Smooth muscle cell of the umbilical artery (primary cell): ENCODE measurements around the gene PGK1. TPM values are rescaled to one million over a fixed set of nuclear protein-coding genes. Genes with fewer than 3 reads are reported as not detected.

Source experiments
- total RNA-seq: library from RNA; depleted of rRNA; stranded (reverse); fragments of >200 nt; gene quantifications from 2 replicates; pipeline ENCODE4 v1.2.3, GENCODE V29; 2014

The PGK1 gene
- total RNA-seq: 548 and 831 TPM in 2 replicates

GRCh38 chrX:78103623-78104446, at the start of gene PGK1:
Gene PGK1 (plus strand): TSS chrX:78104248. CDS start chrX:78104341, 93 bp downstream.

GRCh38 chrX:78139160-78140123, 35.4 kb downstream of the PGK1 start, which contains the start of gene TAF9B:
Gene TAF9B (minus strand): TSS chrX:78139650. CDS start chrX:78139611, 39 bp downstream.

Other genes with a start within 250 kb of the PGK1 start
- 133 and 172 TPM in 2 replicates for gene MAGT1, start 208.8 kb upstream of the PGK1 start, total RNA-seq
- gene COX7B, start 204.8 kb upstream of the PGK1 start, total RNA-seq: 181 and 363 TPM in 2 replicates
- gene ATP7A, start 193.6 kb upstream of the PGK1 start, total RNA-seq: 16.3 and 17.8 TPM in 2 replicates
- gene PGAM4, start 134.6 kb upstream of the PGK1 start, total RNA-seq: 0.30 TPM in 1 of 2 replicates, not detected in the other
- gene TAF9B, start 35.4 kb downstream of the PGK1 start, total RNA-seq: 5.9 and 9.5 TPM in 2 replicates
- gene CYSLTR1, start 223.4 kb downstream of the PGK1 start, total RNA-seq: not detected in 2 replicates